NT2/D1 (cell line): ENCODE results near the gene TTLL4.

Experiments
- SUZ12 ChIP-seq: IDR thresholded peaks from 2 replicates; pipeline ENCODE4 v1.6.1; 2011; ENCODE audit not compliant: insufficient read length, insufficient read depth; ENCODE audit errors: extremely low read depth
- YY1 ChIP-seq: IDR thresholded peaks from 2 replicates; pipeline ENCODE4 v1.6.1; 2011; ENCODE audit not compliant: insufficient read length, insufficient read depth
- ZNF274 ChIP-seq: IDR thresholded peaks from 2 replicates; pipeline ENCODE4 v1.6.1; 2011; ENCODE audit warnings: mild to moderate bottlenecking, low read depth, low read length

GRCh38 chr2:218701806-218702205 lies 8.8 kb upstream of the TTLL4 start:
- TF ChIP-seq YY1 (no peak), SUZ12 (no peak), ZNF274 (no peak)
